Astrocyte of the cerebellum (primary cell): ENCODE results near the gene AIFM3.
A peak's percentile ranks its signal among the peaks of the same experiment; 100 is the strongest.

Experiments
- DNase-seq: peaks from one replicate; pipeline ENCODE4 v3.0.0-alpha.2; 2011; ENCODE audit warnings: low read depth
- H3K4me3 ChIP-seq: 2 replicates; pipeline ENCODE4 v1.5.1; 2011; ENCODE audit warnings: mild to moderate bottlenecking, low read depth, low read length, moderate library complexity
- CTCF ChIP-seq: IDR thresholded peaks from 2 replicates; pipeline ENCODE4 v1.5.1; 2012; ENCODE audit warnings: low read length, low read depth, moderate library complexity, mild to moderate bottlenecking; ENCODE audit errors: missing control alignments
- in situ Hi-C: cut with HindIII; loops from 2 replicates; pipeline ENCODE4 v1.10.0; 2017; ENCODE audit warnings: low sequenced_read_pairs

AIFM3 gene

GRCh38 chr22:20953668-20954500 lies 13.2 kb upstream of the AIFM3 start:
- DNase-seq, result no peak
- no peak overlapping the region for H3K4me3 ChIP-seq
- no peak for TF ChIP-seq CTCF
- in situ Hi-C loops, result no loop called here

- in situ Hi-C loops, result no loop called here
- no peak for DNase-seq
- H3K4me3 ChIP-seq, result no peak overlapping the region
- no peak for TF ChIP-seq CTCF
These were observed 11.5 kb upstream of the AIFM3 start for GRCh38 chr22:20955548-20955947.

GRCh38 chr22:20956258-20957101 lies 10.6 kb upstream of the AIFM3 start:
- TF ChIP-seq CTCF, result no peak
- DNase-seq, result no peak
- peak overlapping the region; percentile 57 for H3K4me3 ChIP-seq
- in situ Hi-C loops, result no loop called here

- DNase-seq, result no peak
- no peak for TF ChIP-seq CTCF
- H3K4me3 ChIP-seq, result peak overlapping the region; percentile 57
- in situ Hi-C loops, result no loop called here
These were observed 9.9 kb upstream of the AIFM3 start for GRCh38 chr22:20957102-20957682.

- no peak for DNase-seq
- peak overlapping the region; percentile 57 for H3K4me3 ChIP-seq
- in situ Hi-C loops, result no loop called here
- no peak for TF ChIP-seq CTCF
These were observed 9.2 kb upstream of the AIFM3 start for GRCh38 chr22:20957683-20958431.
